ENCODE results near the gene BAIAP2L1.

The BAIAP2L1 gene

DNA sequence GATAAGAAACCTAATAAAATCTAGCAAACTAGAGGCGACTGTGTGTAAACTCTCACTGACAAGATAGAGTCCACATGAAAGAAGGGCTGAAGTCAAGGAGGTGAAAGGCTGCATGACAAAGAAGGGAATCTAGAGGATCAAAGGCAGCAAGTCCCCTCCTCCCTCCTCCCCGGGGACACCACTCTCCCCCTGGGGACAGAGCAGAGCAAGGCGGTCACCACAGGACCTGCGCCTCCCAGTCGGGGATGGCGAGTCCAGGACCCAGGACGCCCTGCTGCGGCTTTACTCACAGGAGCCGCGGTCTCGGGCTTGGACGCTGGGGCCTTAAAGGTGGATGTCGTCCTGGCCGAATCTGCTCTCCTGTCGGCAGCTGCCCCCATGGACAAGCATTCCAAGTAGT, 97.0 kb downstream of the BAIAP2L1 start:
- no peak overlapping the region for H3K4me3 ChIP-seq (ENCODE audit: insufficient read depth in 1 of 2, low read depth in 1 of 2, low read length in 2 of 2)
- no peak for DNase-seq
- no peaks in the 10 kb centered on the region for H3K27me3 ChIP-seq (ENCODE audit: control insufficient read depth in 1 of 2, insufficient read depth in 1 of 2, low read length in 2 of 2)
- no peak overlapping the region for H2BK5ac ChIP-seq (ENCODE audit: low read depth, low read length, poor library complexity, severe bottlenecking)
- H3K23ac ChIP-seq (ENCODE audit: low read length in 2 of 2): no peak overlapping the region
- H3K18ac ChIP-seq (ENCODE audit: low read depth in 1 of 2, low read length in 2 of 2): no peak overlapping the region
- H3K4ac ChIP-seq (ENCODE audit: low read depth in 1 of 2, low read length in 2 of 2): no peak overlapping the region
- no peak overlapping the region for H4K8ac ChIP-seq (ENCODE audit: low read length)
- H3K14ac ChIP-seq (ENCODE audit: low read length in 2 of 2): no peak overlapping the region
- H3K36me3 ChIP-seq (ENCODE audit: control insufficient read depth in 1 of 2, insufficient read depth in 2 of 2, low read depth in 1 of 2, low read length in 2 of 2): peaks cover 46 to 72% of the 10 kb centered on the region in 2 experiments
- 61% methylated on average over 15 of the region's 15 CpGs for WGBS
- H2AK5ac ChIP-seq (ENCODE audit: low read length, severe bottlenecking): no peak overlapping the region
- peaks cover 3% of the 10 kb centered on the region for H3K4me1 ChIP-seq (ENCODE audit: control insufficient read depth, insufficient read depth, low read depth, low read length)
- H3K9ac ChIP-seq (ENCODE audit: low read length): no peak overlapping the region
- H3K4me2 ChIP-seq (ENCODE audit: low read length, poor library complexity, severe bottlenecking): no peak overlapping the region
- no peaks in the 10 kb centered on the region for H3K9me3 ChIP-seq (ENCODE audit: control insufficient read depth, low read length)
- no peak overlapping the region for H2BK15ac ChIP-seq (ENCODE audit: low read depth, poor library complexity, severe bottlenecking)
- no peak overlapping the region for H2AFZ ChIP-seq (ENCODE audit: low read depth, low read length)
- H3K27ac ChIP-seq (ENCODE audit: low read length, poor library complexity, severe bottlenecking): no peak overlapping the region
- no peak overlapping the region for H2BK12ac ChIP-seq (ENCODE audit: low read length in 2 of 2)
- no peak overlapping the region for H4K91ac ChIP-seq (ENCODE audit: low read length)
- H3K79me1 ChIP-seq (replicated peaks; ENCODE audit: low read length, poor library complexity, severe bottlenecking): peaks cover 48% of the 10 kb centered on the region
- no peak overlapping the region for H2BK120ac ChIP-seq (ENCODE audit: low read depth, low read length)

DNA sequence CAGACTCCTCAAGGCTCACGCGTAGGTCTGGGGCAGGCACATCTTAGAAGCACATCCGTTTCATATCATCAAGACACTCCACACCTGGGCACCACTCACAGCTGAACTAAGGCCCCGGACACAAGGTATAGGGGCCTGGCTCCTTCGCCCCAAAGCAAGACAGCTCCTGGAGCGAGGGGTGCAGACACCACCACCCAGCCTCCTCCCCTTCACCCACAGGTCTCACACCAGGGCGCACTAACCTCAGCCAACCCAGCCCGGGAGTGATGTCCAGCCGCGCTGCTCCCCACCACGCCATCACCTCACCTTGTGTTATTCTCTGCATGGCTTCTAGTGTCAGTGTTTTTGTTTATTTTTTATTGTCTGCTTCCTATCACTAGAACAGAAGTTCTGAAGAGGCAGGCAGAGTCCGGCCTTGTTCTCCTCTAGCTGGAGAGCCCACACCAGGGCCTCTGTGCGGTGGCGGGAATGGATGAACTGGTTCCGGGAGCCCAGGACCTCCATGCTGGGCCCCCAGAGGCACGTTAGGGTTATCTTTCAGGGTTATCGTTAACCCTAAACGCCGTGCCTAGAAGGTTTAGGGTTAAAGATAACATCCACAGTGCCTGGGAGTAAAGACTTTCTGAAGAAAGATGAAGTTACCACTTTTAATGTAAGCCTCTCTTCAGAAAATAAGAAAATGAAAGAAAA, 97.6 kb downstream of the BAIAP2L1 start:
- H3K27ac ChIP-seq (ENCODE audit: low read length, poor library complexity, severe bottlenecking): no peak overlapping the region
- H3K23ac ChIP-seq (ENCODE audit: low read length in 2 of 2): no peak overlapping the region
- WGBS: 78% methylated on average over 15 of the region's 19 CpGs
- H2AK5ac ChIP-seq (ENCODE audit: low read length, severe bottlenecking): no peak overlapping the region
- H3K9ac ChIP-seq (ENCODE audit: low read length): no peak overlapping the region
- H4K8ac ChIP-seq (ENCODE audit: low read length): no peak overlapping the region
- no peak overlapping the region for H4K91ac ChIP-seq (ENCODE audit: low read length)
- H3K4ac ChIP-seq (ENCODE audit: low read depth in 1 of 2, low read length in 2 of 2): no peak overlapping the region
- H3K27me3 ChIP-seq (ENCODE audit: control insufficient read depth in 1 of 2, insufficient read depth in 1 of 2, low read length in 2 of 2): no peaks in the 10 kb centered on the region
- no peak overlapping the region for H3K4me2 ChIP-seq (ENCODE audit: low read length, poor library complexity, severe bottlenecking)
- peaks cover 40 to 69% of the 10 kb centered on the region in 2 experiments for H3K36me3 ChIP-seq (ENCODE audit: control insufficient read depth in 1 of 2, insufficient read depth in 2 of 2, low read depth in 1 of 2, low read length in 2 of 2)
- no peak for DNase-seq
- no peak overlapping the region for H3K4me3 ChIP-seq (ENCODE audit: insufficient read depth in 1 of 2, low read depth in 1 of 2, low read length in 2 of 2)
- H3K79me1 ChIP-seq (replicated peaks; ENCODE audit: low read length, poor library complexity, severe bottlenecking): peaks cover 49% of the 10 kb centered on the region
- no peak overlapping the region for H2BK120ac ChIP-seq (ENCODE audit: low read depth, low read length)
- peaks cover 3% of the 10 kb centered on the region for H3K4me1 ChIP-seq (ENCODE audit: control insufficient read depth, insufficient read depth, low read depth, low read length)
- H3K18ac ChIP-seq (ENCODE audit: low read depth in 1 of 2, low read length in 2 of 2): no peak overlapping the region
- no peak overlapping the region for H2BK15ac ChIP-seq (ENCODE audit: low read depth, poor library complexity, severe bottlenecking)
- H2AFZ ChIP-seq (ENCODE audit: low read depth, low read length): no peak overlapping the region
- no peaks in the 10 kb centered on the region for H3K9me3 ChIP-seq (ENCODE audit: control insufficient read depth, low read length)
- no peak overlapping the region for H2BK12ac ChIP-seq (ENCODE audit: low read length in 2 of 2)
- H2BK5ac ChIP-seq (ENCODE audit: low read depth, low read length, poor library complexity, severe bottlenecking): no peak overlapping the region
- no peak overlapping the region for H3K14ac ChIP-seq (ENCODE audit: low read length in 2 of 2)

DNA sequence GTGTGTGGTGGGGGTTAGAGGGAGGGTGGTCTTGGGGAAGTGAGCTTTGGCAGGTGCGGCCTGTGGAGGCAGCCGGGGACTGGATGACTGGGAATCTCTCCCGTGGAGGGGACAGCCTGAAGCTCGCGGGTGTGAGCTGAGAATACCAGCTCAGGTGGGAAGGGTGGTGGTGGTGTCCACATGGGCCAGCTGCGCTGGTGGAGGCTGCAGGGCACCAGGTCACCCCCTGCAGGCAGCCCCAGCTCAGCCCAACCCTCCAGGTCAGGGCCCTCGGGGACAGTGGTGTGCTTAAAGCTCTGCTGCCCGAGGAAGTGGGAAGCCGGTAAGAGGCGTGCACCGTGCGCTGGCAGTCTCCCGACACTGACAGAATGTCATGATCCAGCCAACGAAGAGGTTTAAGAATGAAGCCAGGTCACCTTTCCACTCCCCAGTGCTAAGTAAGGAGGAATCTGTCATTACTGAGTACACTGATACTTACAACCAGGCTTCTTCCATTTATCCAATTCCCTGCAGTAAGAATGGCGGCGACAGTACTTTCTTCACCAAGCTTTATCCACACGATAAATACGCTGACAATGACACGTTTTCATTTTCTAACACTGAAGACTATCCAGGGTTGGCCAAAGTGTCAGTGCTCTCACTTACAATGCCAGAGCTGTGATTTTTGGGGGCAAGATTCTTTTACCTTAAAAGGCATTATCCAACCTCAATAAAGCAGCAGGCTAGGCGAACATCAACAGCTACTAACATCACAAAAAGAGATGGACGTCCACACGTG, 99.0 kb downstream of the BAIAP2L1 start:
- Histone ChIP-seq H2BK15ac (ENCODE audit: low read depth, poor library complexity, severe bottlenecking) (peak overlapping the region; percentile 78), H3K36me3 (ENCODE audit: control insufficient read depth in 1 of 2, insufficient read depth in 2 of 2, low read depth in 1 of 2, low read length in 2 of 2) (peaks cover 40 to 71% of the 10 kb centered on the region in 2 experiments), H3K27me3 (ENCODE audit: control insufficient read depth in 1 of 2, insufficient read depth in 1 of 2, low read length in 2 of 2) (no peaks in the 10 kb centered on the region), H3K4ac (ENCODE audit: low read depth in 1 of 2, low read length in 2 of 2) (no peak overlapping the region), H3K79me1 (replicated peaks; ENCODE audit: low read length, poor library complexity, severe bottlenecking) (peaks cover 53% of the 10 kb centered on the region), H2BK120ac (ENCODE audit: low read depth, low read length) (no peak overlapping the region), H4K91ac (ENCODE audit: low read length) (no peak overlapping the region), H3K14ac (ENCODE audit: low read length in 2 of 2) (no peak overlapping the region), H2BK5ac (ENCODE audit: low read depth, low read length, poor library complexity, severe bottlenecking) (no peak overlapping the region), H3K27ac (ENCODE audit: low read length, poor library complexity, severe bottlenecking) (no peak overlapping the region), H4K8ac (ENCODE audit: low read length) (no peak overlapping the region), H3K9ac (ENCODE audit: low read length) (no peak overlapping the region), H2AFZ (ENCODE audit: low read depth, low read length) (no peak overlapping the region), H3K4me2 (ENCODE audit: low read length, poor library complexity, severe bottlenecking) (no peak overlapping the region), H3K18ac (ENCODE audit: low read depth in 1 of 2, low read length in 2 of 2) (no peak overlapping the region), H2AK5ac (ENCODE audit: low read length, severe bottlenecking) (no peak overlapping the region), H3K4me1 (ENCODE audit: control insufficient read depth, insufficient read depth, low read depth, low read length) (peaks cover 3% of the 10 kb centered on the region), H3K4me3 (ENCODE audit: insufficient read depth in 1 of 2, low read depth in 1 of 2, low read length in 2 of 2) (no peak overlapping the region), H3K23ac (ENCODE audit: low read length in 2 of 2) (no peak overlapping the region), H2BK12ac (ENCODE audit: low read length in 2 of 2) (no peak overlapping the region), H3K9me3 (ENCODE audit: control insufficient read depth, low read length) (no peaks in the 10 kb centered on the region)
- WGBS: 92% methylated on average over 20 of the region's 22 CpGs
- no peak for DNase-seq

DNA sequence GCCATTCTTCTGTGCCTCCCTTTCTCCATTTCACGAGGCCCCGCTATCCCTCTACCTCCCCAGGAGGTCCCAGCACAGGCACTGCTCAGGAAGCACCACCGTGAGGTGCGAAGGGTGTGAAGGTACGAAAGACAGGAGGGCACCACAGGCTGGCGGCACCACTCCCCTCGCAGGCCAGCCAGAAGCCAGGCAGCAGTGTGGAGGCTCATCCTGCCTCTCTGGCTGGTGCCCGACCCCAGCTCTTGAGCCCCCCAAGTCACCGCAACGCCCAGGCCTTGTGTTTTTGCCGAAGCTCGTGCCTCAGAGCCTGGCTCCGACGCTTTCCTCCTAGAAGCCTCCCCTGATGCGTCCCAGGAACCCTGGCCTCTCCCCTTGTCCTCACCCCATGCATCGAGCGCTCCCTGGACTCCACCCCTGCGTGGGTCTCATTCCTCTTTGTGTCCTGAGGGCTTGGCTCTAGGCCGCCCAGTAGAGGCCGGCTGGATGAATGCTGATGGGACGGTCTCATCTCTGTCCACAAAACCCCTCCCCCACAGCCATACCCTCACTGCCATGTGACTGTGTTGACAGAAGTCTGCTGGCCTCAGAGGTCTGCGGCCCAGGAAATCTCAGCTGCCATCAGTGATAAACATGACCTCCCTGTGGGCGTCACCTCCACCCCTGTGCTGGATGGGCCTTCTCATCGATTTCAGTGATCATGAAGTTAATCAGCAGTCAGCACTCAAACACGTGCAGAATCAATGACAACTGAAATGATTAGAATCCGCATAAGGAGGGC, 100.1 kb downstream of the BAIAP2L1 start:
- peak overlapping the region; percentile 39 for H4K8ac ChIP-seq (ENCODE audit: low read length)
- no peak overlapping the region for H3K14ac ChIP-seq (ENCODE audit: low read length in 2 of 2)
- no peak overlapping the region for H3K23ac ChIP-seq (ENCODE audit: low read length in 2 of 2)
- no peaks in the 10 kb centered on the region for H3K27me3 ChIP-seq (ENCODE audit: control insufficient read depth in 1 of 2, insufficient read depth in 1 of 2, low read length in 2 of 2)
- H3K79me1 ChIP-seq (replicated peaks; ENCODE audit: low read length, poor library complexity, severe bottlenecking): peaks cover 47% of the 10 kb centered on the region
- peak overlapping the region in 1 of 2 experiments; percentile 25 for H3K18ac ChIP-seq (ENCODE audit: low read depth in 1 of 2, low read length in 2 of 2)
- H2BK12ac ChIP-seq (ENCODE audit: low read length in 2 of 2): peak overlapping the region in 1 of 2 experiments; percentile 12
- no peak overlapping the region for H3K9ac ChIP-seq (ENCODE audit: low read length)
- H3K36me3 ChIP-seq (ENCODE audit: control insufficient read depth in 1 of 2, insufficient read depth in 2 of 2, low read depth in 1 of 2, low read length in 2 of 2): peaks cover 38 to 69% of the 10 kb centered on the region in 2 experiments
- H3K4ac ChIP-seq (ENCODE audit: low read depth in 1 of 2, low read length in 2 of 2): no peak overlapping the region
- no peak overlapping the region for H2BK5ac ChIP-seq (ENCODE audit: low read depth, low read length, poor library complexity, severe bottlenecking)
- no peak overlapping the region for H2BK15ac ChIP-seq (ENCODE audit: low read depth, poor library complexity, severe bottlenecking)
- H2AK5ac ChIP-seq (ENCODE audit: low read length, severe bottlenecking): no peak overlapping the region
- 85% methylated on average over 26 of the region's 26 CpGs for WGBS
- no peak overlapping the region for H3K27ac ChIP-seq (ENCODE audit: low read length, poor library complexity, severe bottlenecking)
- no peak overlapping the region for H2AFZ ChIP-seq (ENCODE audit: low read depth, low read length)
- H3K4me2 ChIP-seq (ENCODE audit: low read length, poor library complexity, severe bottlenecking): no peak overlapping the region
- H3K4me1 ChIP-seq (ENCODE audit: control insufficient read depth, insufficient read depth, low read depth, low read length): peaks cover 2% of the 10 kb centered on the region
- H2BK120ac ChIP-seq (ENCODE audit: low read depth, low read length): no peak overlapping the region
- no peak for DNase-seq
- H4K91ac ChIP-seq (ENCODE audit: low read length): no peak overlapping the region
- no peak overlapping the region for H3K4me3 ChIP-seq (ENCODE audit: insufficient read depth in 1 of 2, low read depth in 1 of 2, low read length in 2 of 2)
- H3K9me3 ChIP-seq (ENCODE audit: control insufficient read depth, low read length): no peaks in the 10 kb centered on the region
